AG09309 (cell line): ENCODE measurements around the gene DLGAP1.
"Not testable (repeated sequence)": the region's sequence is repeated elsewhere in the genome, so short reads cannot be mapped to it uniquely, and the experiment has no call there.

Experiments
- DNase-seq: peaks from one replicate; pipeline ENCODE4 v3.0.0-alpha.2; 2010; ENCODE audit warnings: low read depth
- H3K4me3 ChIP-seq: 2 replicates; pipeline ENCODE4 v1.5.1; 2011; ENCODE audit warnings: mild to moderate bottlenecking, low read depth, low read length, moderate library complexity; ENCODE audit not compliant: control insufficient read depth
- TF ChIP-seq, protein P1 (sequence below): IDR thresholded peaks from 2 replicates; pipeline ENCODE4 v1.5.1; 2011; ENCODE audit warnings: mild to moderate bottlenecking, low read depth, low read length, inconsistent platforms; ENCODE audit not compliant: insufficient read depth, control insufficient read depth; ENCODE audit errors: missing control alignments

Gene DLGAP1

GRCh38 chr18:3584897-3585460 is 870.1 kb downstream of the DLGAP1 start:
- no peak for DNase-seq
- no peak overlapping the region for H3K4me3 ChIP-seq
- TF ChIP-seq, protein P1, sequence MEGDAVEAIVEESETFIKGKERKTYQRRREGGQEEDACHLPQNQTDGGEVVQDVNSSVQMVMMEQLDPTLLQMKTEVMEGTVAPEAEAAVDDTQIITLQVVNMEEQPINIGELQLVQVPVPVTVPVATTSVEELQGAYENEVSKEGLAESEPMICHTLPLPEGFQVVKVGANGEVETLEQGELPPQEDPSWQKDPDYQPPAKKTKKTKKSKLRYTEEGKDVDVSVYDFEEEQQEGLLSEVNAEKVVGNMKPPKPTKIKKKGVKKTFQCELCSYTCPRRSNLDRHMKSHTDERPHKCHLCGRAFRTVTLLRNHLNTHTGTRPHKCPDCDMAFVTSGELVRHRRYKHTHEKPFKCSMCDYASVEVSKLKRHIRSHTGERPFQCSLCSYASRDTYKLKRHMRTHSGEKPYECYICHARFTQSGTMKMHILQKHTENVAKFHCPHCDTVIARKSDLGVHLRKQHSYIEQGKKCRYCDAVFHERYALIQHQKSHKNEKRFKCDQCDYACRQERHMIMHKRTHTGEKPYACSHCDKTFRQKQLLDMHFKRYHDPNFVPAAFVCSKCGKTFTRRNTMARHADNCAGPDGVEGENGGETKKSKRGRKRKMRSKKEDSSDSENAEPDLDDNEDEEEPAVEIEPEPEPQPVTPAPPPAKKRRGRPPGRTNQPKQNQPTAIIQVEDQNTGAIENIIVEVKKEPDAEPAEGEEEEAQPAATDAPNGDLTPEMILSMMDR: no peak

- H3K4me3 ChIP-seq: no peak overlapping the region
- TF ChIP-seq, protein P1: no peak
- DNase-seq: no peak
These were observed 870.7 kb downstream of the DLGAP1 start for GRCh38 chr18:3584266-3584861.

GRCh38 chr18:3583873-3584247 is 871.2 kb downstream of the DLGAP1 start:
- DNase-seq: no peak
- H3K4me3 ChIP-seq: no peak overlapping the region
- TF ChIP-seq, protein P1: no peak

- DNase-seq, H3K4me3 ChIP-seq: not testable (repeated sequence)
These were observed 871.8 kb downstream of the DLGAP1 start for GRCh38 chr18:3583106-3583872.

DNA sequence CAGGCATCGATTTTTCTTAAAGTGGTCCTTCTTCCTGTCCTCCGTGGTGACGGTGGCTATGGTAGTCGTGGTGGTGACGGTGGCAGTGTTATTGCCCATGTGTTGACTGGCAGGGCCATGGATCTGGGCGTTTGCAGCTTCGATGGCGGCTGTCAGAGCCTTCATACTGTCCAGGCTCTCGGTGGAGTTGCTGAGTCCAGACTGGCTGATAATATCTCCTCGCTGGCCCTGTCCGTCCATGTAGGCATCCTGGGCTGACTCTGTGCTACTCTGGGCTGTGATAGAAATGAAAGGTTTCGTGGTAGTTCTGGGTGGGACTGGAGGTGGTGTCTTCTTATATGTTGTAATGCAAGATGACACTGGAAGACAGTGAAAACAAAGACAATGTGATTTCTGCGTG is 873.2 kb downstream of the DLGAP1 start:
- no peak for DNase-seq
- TF ChIP-seq, protein P1: no peak

DNA sequence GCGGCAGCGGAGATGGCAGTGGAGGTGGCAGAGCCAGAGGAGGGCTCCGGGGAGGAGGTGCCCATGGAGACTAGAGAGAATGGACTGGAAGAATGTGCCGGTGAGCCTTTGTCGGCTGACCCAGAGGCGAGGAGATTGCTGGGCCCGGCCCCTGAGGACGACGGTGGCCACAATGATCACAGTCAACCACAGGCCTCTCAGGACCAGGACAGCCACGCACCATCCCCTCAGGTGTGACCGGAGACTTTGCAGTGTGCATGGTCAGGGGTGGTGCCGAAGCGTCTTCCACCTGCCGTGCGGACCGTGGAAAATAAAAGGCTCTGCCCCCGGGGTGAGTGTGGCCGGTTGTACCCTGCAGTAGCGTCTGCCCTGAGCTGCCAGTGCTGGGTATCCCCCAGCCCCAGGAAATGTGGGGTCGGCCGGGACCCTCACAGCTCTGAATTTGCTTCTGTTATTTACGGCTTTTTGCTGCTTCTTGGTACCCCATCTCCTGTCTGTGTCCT is 874.5 kb downstream of the DLGAP1 start:
- H3K4me3 ChIP-seq, DNase-seq: not testable (repeated sequence)

More for the DNA sequence above, 873.2 kb downstream of the DLGAP1 start:
- H3K4me3 ChIP-seq: no peak overlapping the region

DNA sequence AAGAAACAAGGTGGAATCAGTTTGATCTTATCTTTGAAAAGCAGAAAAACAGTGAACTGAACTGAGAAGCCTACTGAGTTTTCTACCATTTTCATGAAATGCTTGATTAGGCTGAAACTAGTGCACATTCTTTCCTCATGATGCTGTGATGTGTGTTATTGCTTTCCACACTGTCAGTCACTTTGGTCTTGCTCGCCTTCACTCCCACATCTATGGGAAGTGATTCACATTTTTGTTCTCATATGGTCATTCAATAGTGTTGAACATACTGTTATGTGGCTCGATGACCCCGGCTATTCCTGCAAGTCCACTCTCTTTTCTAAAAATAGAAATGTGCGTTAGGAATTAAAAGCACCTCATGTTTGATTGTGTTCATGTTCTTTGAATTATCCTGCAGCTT is 875.4 kb downstream of the DLGAP1 start:
- H3K4me3 ChIP-seq: no peak overlapping the region
- DNase-seq: peak; percentile 66
- TF ChIP-seq, protein P1: no peak
